ENCODE results near the gene MARCHF11.

Gene MARCHF11

GRCh38 chr5:16057277-16057676 is 122.3 kb downstream of the MARCHF11 start:
- Histone ChIP-seq H3K36me3 (ENCODE audit: insufficient read depth, low read length) (no peaks in the 10 kb centered on the region), H3K9me3 (ENCODE audit: low read depth, low read length) (no peaks in the 10 kb centered on the region), H3K4me3 (no peak overlapping the region), H3K27ac (no peak overlapping the region), H3K9ac (ENCODE audit: insufficient read length) (no peak overlapping the region)
- no peak for TF ChIP-seq POLR2AphosphoS5 (IDR thresholded peaks at IDR 0.05; ENCODE audit: borderline replicate concordance, low read depth, low read length)
- no peak for TF ChIP-seq EZH2 (IDR thresholded peaks at IDR 0.05)
- no peak for TF ChIP-seq FOXP2 (optimal IDR thresholded peaks at IDR 0.05; ENCODE audit: control extremely low read depth, extremely low read length, insufficient read depth)
- DNase-seq (ENCODE audit: low read depth, low spot score): no peak

GRCh38 chr5:16051246-16051755 is 128.3 kb downstream of the MARCHF11 start:
- TF ChIP-seq EZH2 (IDR thresholded peaks at IDR 0.05): no peak
- no peak for TF ChIP-seq FOXP2 (optimal IDR thresholded peaks at IDR 0.05; ENCODE audit: control extremely low read depth, extremely low read length, insufficient read depth)
- no peak for TF ChIP-seq POLR2AphosphoS5 (IDR thresholded peaks at IDR 0.05; ENCODE audit: borderline replicate concordance, low read depth, low read length)
- H3K27ac ChIP-seq: no peak overlapping the region
- no peak for DNase-seq (ENCODE audit: low read depth, low spot score)

DNA sequence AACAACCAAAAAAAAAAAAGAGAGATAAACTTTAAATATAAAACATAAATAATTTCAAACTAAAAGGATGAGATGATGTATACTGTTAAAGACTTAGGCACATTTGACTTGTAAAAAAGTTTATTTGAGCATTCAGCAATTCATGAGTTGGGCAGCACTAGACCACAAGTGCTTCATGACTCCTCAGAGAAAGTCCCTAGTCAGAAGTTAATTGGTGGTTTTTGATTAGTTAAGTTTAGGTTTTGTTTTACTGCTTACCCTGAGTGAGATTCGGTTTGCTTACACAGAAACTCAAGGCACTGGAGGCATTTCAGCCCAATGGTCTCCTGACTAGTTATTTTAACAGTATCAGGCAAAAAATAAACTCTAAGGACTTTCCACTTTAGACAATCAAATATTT is 129.2 kb downstream of the MARCHF11 start:
- H3K9me3 ChIP-seq (ENCODE audit: low read depth, low read length): no peaks in the 10 kb centered on the region
- no peaks in the 10 kb centered on the region for H3K36me3 ChIP-seq (ENCODE audit: insufficient read depth, low read length)
- no peak overlapping the region for H3K4me3 ChIP-seq
- no peak overlapping the region for H3K9ac ChIP-seq (ENCODE audit: insufficient read length)
- TF ChIP-seq EZH2 (IDR thresholded peaks at IDR 0.05) (no peak), FOXP2 (optimal IDR thresholded peaks at IDR 0.05; ENCODE audit: control extremely low read depth, extremely low read length, insufficient read depth) (no peak), POLR2AphosphoS5 (IDR thresholded peaks at IDR 0.05; ENCODE audit: borderline replicate concordance, low read depth, low read length) (no peak)
- H3K27ac ChIP-seq: no peak overlapping the region
- no peak for DNase-seq (ENCODE audit: low read depth, low spot score)

More at GRCh38 chr5:16051246-16051755, 128.3 kb downstream of the MARCHF11 start:
- H3K4me3 ChIP-seq: no peak overlapping the region
- H3K9ac ChIP-seq (ENCODE audit: insufficient read length): no peak overlapping the region
- H3K36me3 ChIP-seq (ENCODE audit: insufficient read depth, low read length): no peaks in the 10 kb centered on the region
- no peaks in the 10 kb centered on the region for H3K9me3 ChIP-seq (ENCODE audit: low read depth, low read length)

DNA sequence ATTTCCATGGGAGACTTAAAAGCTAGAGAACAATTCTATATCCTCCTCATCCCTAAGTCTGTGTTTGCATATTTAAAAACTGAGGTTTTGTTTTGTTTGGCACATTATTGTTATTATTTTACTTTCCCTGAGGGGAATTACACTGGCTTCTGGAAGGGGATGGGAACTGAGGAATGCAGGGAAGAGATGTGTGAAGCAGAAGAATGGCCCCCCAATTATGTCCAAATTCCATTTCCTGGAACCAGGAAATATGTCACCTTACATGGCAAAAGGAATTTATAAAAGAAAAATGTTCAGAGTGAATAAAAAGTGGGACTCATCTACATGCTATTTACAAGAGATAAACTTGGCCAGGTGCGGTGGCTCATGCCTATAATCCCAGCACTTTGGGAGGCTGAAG is 129.8 kb downstream of the MARCHF11 start:
- TF ChIP-seq EZH2 (IDR thresholded peaks at IDR 0.05) (no peak), FOXP2 (optimal IDR thresholded peaks at IDR 0.05; ENCODE audit: control extremely low read depth, extremely low read length, insufficient read depth) (no peak), POLR2AphosphoS5 (IDR thresholded peaks at IDR 0.05; ENCODE audit: borderline replicate concordance, low read depth, low read length) (no peak)
- Histone ChIP-seq H3K4me3 (no peak overlapping the region), H3K9ac (ENCODE audit: insufficient read length) (no peak overlapping the region), H3K36me3 (ENCODE audit: insufficient read depth, low read length) (no peaks in the 10 kb centered on the region), H3K27ac (no peak overlapping the region), H3K9me3 (ENCODE audit: low read depth, low read length) (no peaks in the 10 kb centered on the region)
- DNase-seq (ENCODE audit: low read depth, low spot score): no peak

DNA sequence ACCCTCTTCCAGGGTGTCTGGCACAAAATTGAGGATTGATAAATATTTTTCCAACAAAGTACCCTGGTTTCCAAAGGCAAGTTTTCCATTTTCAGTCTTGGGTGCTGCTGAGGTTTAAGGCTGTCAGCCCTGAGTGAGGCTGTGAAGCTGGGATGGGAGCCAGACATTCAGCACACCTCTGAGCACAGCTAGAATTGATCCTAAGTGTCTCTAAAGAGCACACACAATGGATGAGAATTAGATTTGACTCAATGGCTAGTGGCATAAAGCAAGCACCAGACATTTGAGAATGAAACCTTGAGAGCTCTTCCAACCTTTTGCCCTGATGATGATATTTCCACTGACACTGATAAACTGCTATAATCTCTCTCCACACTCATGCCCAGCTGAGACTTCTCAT is 131.5 kb downstream of the MARCHF11 start:
- TF ChIP-seq FOXP2 (optimal IDR thresholded peaks at IDR 0.05; ENCODE audit: control extremely low read depth, extremely low read length, insufficient read depth) (no peak), POLR2AphosphoS5 (IDR thresholded peaks at IDR 0.05; ENCODE audit: borderline replicate concordance, low read depth, low read length) (no peak), EZH2 (IDR thresholded peaks at IDR 0.05) (no peak)
- no peak overlapping the region for H3K4me3 ChIP-seq
- H3K9me3 ChIP-seq (ENCODE audit: low read depth, low read length): no peaks in the 10 kb centered on the region
- DNase-seq (ENCODE audit: low read depth, low spot score): no peak
- no peak overlapping the region for H3K27ac ChIP-seq
- H3K36me3 ChIP-seq (ENCODE audit: insufficient read depth, low read length): no peaks in the 10 kb centered on the region
- no peak overlapping the region for H3K9ac ChIP-seq (ENCODE audit: insufficient read length)

- DNase-seq (ENCODE audit: low read depth, low spot score): no peak
- Histone ChIP-seq H3K4me3 (no peak overlapping the region), H3K9me3 (ENCODE audit: low read depth, low read length) (no peaks in the 10 kb centered on the region), H3K27ac (no peak overlapping the region), H3K36me3 (ENCODE audit: insufficient read depth, low read length) (no peaks in the 10 kb centered on the region), H3K9ac (ENCODE audit: insufficient read length) (no peak overlapping the region)
- no peak for TF ChIP-seq POLR2AphosphoS5 (IDR thresholded peaks at IDR 0.05; ENCODE audit: borderline replicate concordance, low read depth, low read length)
- no peak for TF ChIP-seq EZH2 (IDR thresholded peaks at IDR 0.05)
- TF ChIP-seq FOXP2 (optimal IDR thresholded peaks at IDR 0.05; ENCODE audit: control extremely low read depth, extremely low read length, insufficient read depth): no peak
Observed at GRCh38 chr5:16043349-16043965, 136.1 kb downstream of the MARCHF11 start.

DNA sequence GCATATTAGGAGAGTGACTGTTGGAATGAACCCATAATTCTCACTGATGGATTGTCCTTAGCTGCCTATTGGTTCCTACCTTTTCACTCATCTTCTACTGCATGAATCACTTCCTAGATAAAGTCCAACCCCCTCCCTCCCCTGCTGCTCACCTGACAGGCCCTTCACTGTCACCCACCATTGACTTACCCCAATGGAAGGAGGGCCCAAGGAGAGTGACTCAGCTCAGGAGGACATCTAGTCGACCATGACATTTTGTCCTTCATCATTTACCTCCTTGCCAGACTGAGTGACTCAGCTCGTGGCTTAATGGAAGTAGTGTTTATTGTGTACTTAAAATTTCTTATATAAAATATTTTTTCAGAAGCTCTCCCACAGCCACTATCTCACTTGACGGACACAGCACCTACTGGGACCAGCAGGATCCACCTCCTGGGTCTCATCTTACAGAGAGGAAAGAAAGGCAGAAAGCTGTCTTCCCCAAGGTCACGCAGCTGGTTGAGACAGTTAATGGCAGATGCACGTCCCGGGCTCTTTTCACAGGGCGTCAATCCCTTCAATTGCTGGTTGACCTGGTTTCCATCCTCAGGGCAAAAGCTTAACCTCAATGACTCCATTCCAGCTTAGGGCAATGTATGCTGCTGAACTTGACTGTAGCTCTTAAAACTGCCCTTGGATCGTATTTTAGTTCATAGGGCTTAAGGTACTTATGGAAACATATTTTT is 142.3 kb downstream of the MARCHF11 start:
- Histone ChIP-seq H3K36me3 (ENCODE audit: insufficient read depth, low read length) (no peaks in the 10 kb centered on the region), H3K4me3 (no peak overlapping the region), H3K9me3 (ENCODE audit: low read depth, low read length) (no peaks in the 10 kb centered on the region), H3K9ac (ENCODE audit: insufficient read length) (no peak overlapping the region), H3K27ac (no peak overlapping the region)
- no peak for DNase-seq (ENCODE audit: low read depth, low spot score)
- TF ChIP-seq EZH2 (IDR thresholded peaks at IDR 0.05) (no peak), FOXP2 (optimal IDR thresholded peaks at IDR 0.05; ENCODE audit: control extremely low read depth, extremely low read length, insufficient read depth) (no peak), POLR2AphosphoS5 (IDR thresholded peaks at IDR 0.05; ENCODE audit: borderline replicate concordance, low read depth, low read length) (no peak)

GRCh38 chr5:16034319-16035001 is 145.1 kb downstream of the MARCHF11 start:
- Histone ChIP-seq H3K36me3 (ENCODE audit: insufficient read depth, low read length) (no peaks in the 10 kb centered on the region), H3K9ac (ENCODE audit: insufficient read length) (no peak overlapping the region), H3K27ac (no peak overlapping the region), H3K9me3 (ENCODE audit: low read depth, low read length) (no peaks in the 10 kb centered on the region), H3K4me3 (no peak overlapping the region)
- no peak for DNase-seq (ENCODE audit: low read depth, low spot score)
- TF ChIP-seq POLR2AphosphoS5 (IDR thresholded peaks at IDR 0.05; ENCODE audit: borderline replicate concordance, low read depth, low read length) (no peak), EZH2 (IDR thresholded peaks at IDR 0.05) (no peak), FOXP2 (optimal IDR thresholded peaks at IDR 0.05; ENCODE audit: control extremely low read depth, extremely low read length, insufficient read depth) (no peak)

Data from SK-N-MC (cell line).